Muscle of back (tissue), 11 donors: Measurements from ENCODE around the gene ENOX1. TPM values are rescaled to one million over a fixed set of nuclear protein-coding genes. Genes with fewer than 3 reads are reported as not detected.

Experiments
- DNase-seq, 3 donors: peaks; one replicate each; pipeline versions ENCODE4 v3.0.0 to v3.0.0-alpha.2; 2013
- polyA plus RNA-seq, 10 donors: library from polyadenylated mRNA; unstranded; fragments of 120-200 nt; gene quantifications; one replicate each; pipeline ENCODE4 v1.2.1, GENCODE V29; 2013; ENCODE audit not compliant: insufficient read length in 10 of 10

Gene ENOX1
- polyA plus RNA-seq, 10 donors: 9.1 to 12.6 (median 11.4) TPM

DNA sequence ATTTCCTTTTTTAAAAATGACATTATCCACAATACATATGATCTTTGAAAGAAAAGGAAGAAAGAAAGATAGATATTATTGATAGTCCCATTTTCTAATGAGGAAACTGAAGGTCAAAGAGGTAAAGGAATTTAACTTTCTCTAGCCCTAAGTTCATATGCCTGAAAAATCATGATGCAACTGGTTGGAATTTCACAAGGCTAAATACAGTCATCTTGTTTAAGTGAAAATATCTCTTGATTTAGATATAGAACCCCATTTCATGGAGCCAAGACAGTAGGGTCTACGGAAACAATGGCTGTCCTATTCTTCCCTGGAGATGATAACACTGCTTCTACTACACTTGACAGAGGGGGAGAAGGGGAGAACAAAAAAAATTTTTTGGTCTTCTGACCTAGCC, 397.2 kb downstream of the ENOX1 start:
- DNase-seq: no peak

DNA sequence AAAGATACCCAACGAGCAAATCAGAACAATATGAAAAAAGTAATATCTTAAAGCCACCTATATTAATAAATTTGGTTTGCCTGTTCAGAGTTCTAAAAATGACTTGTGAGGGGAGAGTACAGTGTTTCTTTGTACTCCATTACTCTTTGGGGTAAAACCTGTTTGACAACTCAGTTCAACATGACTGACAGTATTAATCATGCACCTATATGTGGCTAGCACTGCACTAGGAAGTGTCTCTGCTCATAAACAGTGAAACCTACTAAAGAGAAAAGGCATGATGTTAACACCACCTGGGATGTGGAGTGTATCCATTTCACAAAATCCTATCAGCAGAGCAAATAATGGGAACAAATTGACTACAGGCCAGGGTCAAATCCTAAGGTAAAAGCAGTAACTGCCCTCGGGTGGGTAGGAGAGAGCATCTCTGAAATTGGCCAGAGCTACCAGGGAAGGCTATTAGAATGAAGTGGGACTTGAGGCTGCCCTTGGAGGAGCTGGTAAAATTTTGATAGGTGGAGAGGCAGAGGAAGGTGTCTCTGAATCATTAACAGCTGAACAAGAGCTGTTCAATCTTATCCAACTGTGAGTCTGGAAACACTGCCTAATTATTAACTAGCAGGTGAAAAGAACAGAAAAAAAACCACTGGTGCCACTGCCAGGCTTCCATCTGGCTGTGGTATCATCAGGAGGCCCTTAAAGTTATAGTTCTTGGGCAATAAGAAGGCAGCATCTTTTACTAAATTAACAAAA, 398.3 kb downstream of the ENOX1 start:
- DNase-seq: no peak

DNA sequence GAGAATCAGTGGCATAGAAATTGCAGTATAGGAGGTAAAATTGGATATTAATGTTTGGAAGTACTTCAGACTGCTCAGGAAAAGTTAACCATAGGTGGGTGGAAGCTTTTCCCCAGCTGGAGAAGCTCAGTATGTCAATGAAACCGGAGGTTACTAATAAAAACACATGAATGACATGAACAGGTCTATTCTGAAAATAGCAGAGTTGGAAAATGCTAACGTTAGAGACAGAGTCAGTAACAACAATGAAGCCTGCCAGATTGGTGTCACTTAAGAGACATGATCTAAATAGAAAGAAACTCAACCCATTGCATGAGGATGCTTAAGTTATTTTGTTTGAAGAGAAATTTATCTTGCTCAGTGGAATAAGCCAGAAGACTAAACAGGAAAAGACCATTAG, 398.9 kb downstream of the ENOX1 start:
- DNase-seq: no peak

DNA sequence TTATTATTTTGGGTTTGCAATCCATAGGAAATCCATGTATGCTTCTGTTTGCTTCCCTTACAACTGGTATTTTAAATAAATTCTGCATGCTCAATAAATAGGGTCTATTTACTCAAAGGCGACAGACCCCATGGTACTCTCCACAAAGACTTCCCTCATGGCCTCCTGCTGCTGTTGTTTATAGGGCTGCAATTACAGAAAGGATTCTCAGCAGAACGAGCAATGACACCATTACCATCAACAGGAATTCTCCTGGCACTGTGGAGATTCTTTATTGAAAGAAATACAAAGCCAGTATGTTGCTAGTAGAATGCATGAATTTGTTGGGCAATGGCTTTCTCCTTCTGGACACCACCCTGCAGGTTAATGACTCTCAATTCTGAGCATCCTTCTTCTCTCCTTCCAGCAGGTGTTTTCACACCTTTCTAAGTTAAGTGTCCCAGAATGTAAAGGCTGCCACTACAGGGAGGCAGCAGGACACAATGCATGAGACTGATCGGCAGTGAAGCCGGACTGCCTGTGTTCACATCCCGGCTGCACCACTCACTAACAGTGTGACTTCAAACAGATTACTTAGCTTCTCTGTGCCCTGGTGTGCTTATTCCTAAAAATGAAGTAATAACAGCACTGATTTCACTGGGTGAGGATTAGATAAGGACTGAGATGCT, 403.1 kb downstream of the ENOX1 start:
- DNase-seq: no peak

DNA sequence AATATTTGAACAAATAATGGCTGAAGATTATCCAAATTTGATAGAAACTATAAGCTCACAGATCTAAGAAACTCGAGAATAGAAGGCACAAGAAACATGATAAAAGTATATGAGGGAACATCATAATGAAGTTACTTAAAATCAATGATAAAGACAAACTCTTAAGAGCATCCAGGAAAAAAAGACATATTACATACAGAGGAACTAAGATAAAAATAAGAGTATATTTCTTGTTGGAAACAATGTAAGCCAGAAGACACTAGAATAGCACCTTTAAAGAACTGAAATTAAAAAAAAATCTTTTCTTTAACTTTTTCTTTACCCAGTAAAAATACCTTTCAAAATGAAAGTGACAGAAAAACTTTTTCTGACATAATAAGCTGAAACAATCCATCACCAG, 407.0 kb downstream of the ENOX1 start:
- no peak for DNase-seq

DNA sequence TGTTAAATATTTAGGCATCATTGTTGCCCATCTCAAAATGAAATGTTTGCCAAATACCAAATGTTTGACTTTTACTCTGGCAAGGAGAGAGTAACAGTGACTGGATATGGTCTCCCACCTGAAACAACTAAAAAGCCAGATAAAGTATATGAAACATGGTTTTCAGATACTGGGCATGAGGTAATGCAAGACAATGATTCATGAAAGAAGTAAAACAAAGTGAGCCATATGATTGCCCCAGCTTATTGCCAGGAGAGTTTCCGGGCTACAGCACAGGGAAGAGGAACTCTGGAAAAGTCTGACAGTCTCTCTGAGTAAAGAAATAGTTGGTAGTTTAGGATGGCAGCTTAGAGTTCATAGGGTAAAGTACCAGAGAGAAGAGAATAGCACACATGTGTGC, 408.8 kb downstream of the ENOX1 start:
- DNase-seq: no peak

DNA sequence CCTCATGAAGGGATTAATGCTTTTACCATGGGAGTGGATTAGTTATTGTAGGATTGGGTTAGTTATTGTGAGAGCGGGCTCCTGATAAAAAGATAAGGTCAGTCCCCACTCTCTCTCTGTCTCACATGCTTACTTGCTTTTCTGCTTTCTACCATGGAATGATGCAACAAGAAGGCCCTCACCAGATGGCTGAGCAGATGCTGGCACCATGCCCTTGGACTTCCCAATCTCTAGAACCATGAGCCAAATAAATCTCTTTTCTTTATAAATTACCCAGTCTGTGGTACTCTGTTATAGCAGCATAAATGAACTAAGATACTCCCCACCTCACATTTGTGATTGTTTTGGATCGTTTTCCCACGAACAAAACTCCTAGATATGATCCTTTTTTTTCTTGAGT, 409.6 kb downstream of the ENOX1 start:
- no peak for DNase-seq

DNA sequence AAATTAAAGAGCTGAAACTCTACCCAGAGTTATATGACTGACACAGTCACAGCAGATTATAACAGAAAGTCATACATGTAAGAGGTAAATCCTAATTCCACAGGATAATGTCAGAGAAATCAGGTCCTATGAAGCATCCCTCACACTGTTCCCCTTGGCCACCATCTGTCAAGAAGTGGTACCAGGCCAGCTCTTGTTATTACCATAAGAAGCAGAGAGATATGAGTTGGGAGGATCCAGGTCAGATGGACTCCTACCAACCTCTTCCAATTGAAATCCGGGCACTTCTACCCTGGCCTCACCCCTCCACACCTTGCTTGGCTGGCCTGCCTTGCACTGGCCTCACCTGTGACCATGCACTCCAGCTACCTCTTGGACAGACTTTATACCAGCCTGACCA, 410.2 kb downstream of the ENOX1 start:
- DNase-seq: no peak

DNA sequence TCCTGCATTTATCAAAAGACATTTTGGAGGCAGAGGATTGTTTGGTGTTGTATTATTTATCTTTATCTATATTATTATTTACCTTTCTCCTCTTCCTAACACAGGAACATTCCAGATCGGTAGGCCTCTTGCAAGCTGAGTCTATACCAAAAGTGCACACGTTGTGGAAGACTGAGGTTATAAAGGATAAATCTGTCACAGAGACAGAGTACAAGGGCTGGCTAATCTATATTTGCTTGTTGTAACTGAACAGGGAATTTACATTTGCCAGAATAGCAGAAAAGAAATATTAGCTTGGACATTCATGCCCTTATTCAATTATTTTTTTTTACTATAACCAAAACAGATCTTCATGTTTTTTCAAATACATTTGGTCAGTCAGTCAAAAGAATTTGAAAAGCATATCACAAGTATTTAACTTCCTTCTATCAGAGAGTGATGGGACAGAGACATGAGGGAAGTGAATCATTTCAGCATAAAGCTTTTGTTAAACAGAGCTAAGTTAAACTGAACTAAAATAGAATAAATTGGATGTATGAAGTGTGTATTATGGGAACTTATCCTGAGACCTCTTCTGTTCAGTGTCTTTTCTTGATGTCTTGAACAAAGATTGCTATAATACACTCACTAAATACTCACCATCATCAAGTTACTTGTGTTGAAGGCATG, 410.8 kb downstream of the ENOX1 start:
- DNase-seq: no peak

DNA sequence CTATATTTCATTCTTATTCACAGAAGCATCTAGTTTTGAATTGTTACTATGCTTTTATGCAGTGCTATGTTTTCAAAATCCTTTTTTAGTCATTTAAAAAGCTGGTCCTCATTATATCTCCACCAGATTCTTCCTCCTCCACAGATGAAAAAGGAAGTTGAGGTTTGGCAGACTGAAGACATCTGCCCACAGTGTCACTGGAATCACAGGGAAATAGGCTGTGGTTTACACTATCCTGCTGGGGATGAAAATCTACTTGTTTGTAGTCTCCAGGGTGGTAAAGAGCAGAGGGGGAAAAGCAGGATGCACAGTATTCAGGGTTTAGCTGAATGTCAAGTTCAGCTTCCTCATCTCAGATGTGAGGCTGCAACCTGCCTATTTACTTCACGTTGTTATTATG, 412.2 kb downstream of the ENOX1 start:
- DNase-seq: peak in 1 of 3 donors; percentile 78

DNA sequence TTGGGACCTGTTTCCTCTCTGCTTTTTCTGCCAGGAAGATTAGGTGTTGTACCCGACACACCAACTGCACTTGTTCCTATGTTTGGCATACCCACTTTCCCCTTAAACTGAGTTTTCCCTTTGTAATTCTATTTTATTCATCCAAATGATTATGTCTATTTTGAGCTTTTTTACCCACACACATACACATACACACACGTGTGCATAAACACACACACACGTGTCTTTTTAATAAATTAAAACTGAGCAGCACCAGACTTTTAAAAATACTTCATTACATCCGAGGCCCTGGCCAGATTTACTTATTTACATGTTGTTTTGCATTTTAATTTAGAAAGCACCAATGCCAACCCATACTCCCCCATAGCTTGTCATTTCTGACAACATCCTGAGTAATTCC, 413.4 kb downstream of the ENOX1 start:
- no peak for DNase-seq

DNA sequence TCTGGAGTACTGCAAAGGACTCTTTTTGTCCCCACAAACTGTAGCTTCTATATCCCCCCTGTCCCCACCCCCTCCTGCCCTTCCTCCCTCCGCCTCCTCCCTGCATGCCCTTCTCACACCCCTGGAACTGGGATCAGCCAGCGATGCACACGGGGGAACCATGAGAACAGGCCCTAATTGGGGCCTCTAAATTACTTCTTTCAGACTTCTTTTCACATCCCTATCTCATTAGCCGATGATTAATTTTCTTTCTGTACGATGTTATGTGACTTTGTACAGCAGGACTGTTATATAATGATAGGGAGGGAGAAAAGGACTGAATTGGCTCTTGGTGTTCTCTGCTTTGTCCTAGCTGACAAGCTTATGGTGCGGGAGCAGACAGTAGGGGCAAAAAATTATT, 415.9 kb downstream of the ENOX1 start:
- DNase-seq: no peak

DNA sequence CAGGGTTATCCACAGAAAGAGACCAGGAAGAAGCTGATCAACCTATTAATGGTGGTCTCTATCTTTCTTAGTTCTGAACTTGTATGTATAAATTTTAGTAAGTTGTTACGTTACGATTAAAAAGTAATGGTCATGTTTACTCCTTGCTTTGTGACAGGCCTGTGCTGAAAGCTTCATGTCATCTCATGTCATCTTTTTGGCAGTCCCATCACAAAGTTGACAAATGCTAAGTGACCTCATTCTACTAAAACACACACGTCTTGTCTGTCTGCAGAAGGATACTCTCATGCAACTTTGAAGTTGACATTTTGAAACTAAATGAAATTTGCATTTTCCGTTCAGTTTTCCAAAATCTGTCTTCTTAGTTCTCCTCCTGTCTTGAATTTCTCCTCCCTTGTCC, 417.5 kb downstream of the ENOX1 start:
- no peak for DNase-seq

DNA sequence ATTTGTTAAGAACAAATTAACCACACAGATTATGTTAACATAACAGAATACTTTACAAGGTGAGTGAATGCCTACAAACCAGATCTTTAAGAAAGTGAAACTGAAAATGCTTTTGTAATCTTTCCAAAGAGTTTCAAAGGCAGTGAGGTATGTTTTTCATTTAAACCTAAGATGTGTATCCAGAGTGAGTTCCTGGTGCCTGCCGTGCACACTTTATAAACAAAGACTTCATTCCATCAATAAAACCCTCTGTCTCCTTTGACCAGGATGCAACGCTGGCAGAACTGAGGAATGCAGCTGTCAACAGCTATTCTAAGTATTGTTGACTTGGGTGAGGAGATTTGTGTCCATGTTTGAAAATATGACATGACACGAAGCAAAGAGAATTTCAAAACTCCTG, 418.8 kb downstream of the ENOX1 start:
- no peak for DNase-seq

DNA sequence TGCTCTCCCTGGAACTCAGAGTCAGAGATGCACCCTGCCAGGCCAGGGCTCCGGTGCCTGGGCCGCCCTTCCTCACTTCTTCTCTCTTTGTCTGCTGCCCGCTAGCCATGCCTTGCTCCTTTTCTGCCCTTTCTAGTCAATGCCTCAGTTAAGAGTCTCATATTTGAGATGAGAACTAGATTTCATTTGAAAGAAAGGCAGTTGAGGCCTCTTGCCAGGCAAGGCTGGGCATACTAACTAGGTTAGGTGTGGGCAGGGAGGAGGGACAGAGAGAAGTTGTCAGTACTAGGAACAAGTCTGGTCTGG, 421.8 kb downstream of the ENOX1 start:
- peak in 1 of 3 donors; percentile 25 for DNase-seq

DNA sequence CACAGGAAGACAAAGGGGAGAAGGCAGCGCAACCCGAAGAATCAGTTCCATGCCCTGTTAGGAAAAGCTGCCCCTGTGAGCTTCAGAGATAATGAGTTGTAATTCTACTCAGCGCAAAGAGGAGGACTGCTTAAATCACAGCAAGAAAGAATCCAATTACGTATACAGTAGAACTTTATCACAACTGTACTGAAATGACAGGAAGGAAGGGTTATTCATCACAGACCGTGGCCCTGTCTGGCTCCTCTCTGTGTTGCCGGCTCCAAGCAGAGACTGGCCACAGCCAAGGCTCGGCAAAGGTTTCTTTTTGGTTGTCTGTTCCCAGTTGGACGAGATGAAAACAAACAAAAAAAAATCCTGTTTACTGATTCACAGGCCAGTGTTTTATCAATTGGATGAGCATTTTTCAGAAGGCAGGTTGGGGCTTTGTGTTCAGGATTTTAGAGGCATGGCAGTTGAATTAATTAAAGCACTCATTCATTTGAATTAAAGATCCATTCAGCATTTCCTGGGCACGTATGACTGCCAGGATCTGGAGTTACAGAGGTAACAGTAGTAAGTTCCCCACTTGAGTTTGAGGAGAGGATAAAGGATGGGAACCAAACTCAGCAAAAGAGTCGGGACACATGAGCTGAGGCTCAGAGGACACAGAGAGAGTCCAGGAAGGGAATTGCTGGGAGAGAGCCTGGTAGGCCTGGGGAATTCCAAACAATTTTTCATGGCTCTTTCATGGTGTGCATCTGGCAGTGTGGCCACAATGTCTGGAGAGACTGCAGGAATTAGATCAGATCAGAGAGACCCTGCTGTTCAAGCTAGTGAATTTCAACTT, 422.3 kb downstream of the ENOX1 start:
- DNase-seq: peak; percentile 47 to 81 (median 51)

DNA sequence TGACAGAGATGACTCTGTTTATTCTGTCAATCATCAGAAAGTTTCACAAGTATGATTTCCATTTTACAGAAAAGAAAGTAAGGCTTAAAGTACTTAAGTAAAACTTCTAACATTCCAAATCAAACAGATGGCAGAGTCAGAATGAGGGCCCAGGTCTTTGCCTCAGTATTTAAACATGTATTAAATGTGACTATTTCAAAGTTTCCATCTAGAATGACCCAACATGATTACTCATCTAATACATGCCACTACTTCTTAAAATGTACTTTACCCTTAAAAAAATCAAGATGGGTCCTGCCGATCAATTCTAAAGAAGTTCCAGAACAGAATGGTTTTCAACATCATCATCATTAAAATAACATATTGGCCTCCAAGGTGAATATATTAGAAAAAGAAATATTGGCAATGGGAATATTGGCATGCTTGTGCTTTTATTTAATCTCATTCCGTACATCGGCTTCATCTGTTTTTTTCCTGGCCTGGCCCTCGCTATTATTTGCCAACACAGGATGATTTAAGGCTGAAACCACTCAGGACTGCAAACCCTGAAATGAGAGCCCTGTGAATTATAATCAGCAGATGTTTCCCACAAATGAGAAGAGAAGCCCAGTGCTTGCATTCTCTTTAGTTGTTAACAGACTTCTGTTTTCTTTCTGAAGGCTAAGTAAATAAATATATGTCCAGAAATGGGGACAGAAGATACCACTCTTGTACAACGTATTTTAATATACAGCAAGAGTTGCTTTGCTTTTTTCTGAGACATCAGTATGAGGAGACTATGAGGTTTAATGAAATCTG, 423.4 kb downstream of the ENOX1 start:
- DNase-seq: peak; percentile 71 to 93 (median 82)

DNA sequence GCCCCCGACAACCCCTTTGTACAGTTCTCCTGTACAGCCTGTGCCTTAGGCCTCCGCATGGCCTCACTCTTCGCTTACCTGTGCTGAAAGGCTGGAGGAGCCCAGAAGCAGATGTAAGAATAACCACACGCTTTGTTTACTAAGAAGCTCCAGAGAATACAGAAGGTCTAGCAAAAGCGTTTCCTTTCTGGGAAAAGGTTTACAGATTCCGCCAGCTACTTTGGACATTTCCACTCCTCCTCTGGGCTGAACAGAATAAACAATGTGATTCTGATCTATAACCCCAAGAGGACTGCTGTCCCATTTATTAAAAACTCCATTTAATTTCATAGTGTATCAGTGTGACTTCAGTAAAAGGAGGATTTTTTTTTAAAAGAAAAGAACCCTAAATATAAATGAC, 424.2 kb downstream of the ENOX1 start:
- peak in 2 of 3 donors; percentile 24 to 68 for DNase-seq

DNA sequence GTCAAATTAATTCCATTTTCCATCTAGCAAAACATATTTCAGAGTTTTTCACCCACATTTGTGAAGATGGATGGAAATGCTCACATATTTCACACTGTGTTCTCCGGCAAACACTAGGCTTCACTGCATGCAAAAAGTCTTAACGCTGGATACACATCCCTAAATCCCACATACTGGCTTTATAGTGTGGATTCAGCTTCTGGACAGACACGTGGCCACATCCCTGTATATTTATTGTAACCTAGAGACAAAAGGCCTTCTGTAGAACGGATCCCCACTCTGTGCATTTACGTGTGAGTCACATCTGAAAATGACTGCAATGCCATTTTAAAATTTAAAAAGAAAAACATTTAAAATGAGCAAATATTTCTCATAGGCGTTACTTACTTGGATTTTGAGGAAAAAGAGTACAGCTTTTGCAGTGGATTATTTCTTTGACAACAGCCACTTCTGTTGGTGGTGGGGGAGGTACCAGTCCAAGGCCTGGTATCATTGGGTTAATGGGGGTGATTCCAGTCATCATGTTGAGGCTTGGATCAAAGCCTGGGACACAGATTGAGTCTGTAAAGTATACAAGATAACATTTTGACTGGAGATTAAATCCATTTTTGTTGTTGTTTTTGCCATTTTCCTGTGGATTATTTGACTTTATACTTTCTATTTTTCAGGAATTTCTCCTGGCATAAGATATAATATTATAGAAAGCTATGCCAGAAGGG, 425.7 kb downstream of the ENOX1 start:
- DNase-seq: peak in 1 of 3 donors; percentile 56

DNA sequence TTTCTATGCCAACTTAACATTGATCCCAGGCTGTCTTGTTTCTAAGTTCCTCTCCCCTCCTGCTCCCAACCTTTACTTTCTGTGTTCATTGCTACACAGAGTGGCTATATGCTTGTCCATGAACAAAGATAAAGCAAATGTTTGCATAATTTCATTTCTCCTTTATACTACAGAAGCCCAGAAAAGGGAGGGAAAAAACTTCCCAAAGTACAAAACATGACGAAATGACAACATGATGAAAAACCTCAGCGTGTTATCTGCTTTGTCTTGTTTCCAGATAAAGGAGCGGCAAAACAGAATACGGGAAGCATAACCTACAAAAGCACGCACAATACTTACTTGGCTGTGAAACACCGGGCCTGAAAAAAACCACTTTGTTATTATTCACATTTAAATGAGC, 426.6 kb downstream of the ENOX1 start:
- no peak for DNase-seq

DNA sequence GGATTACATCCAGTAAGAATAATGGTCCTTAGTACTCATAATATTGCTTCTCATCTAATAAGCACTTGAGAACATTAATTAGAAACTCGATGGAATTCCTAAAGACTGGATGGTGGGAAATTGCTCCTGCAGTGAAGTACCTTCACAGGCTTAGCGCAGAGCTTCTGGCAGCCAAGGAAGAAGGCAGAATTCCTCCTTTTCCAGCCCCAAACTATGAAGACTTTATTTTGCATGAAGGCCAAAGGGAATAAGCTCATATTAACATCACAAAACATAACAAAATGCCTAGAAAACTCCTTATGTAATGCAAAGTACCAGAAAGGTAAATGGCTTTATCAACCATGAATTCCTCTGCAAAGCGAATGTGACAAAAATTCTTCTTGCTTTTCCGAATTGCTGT, 427.2 kb downstream of the ENOX1 start:
- DNase-seq: no peak
